ENCODE data around the gene LDHD. TPM values are rescaled to one million over a fixed set of nuclear protein-coding genes. Genes with fewer than 3 reads are reported as not detected.

LDHD gene
- total RNA-seq, 1 donor = 3.6 TPM

GRCh38 chr16:75099738-75100602 lies 16.6 kb downstream of the LDHD start:
- Histone ChIP-seq H3K4me3 (ENCODE audit: insufficient read depth, low read length) (no peak overlapping the region), H2AFZ (ENCODE audit: low read length) (no peak overlapping the region), H3K79me2 (ENCODE audit: insufficient read depth, low read length) (peaks cover 2% of the 10 kb centered on the region), H3K27me3 (ENCODE audit: insufficient read depth, low read length) (no peaks in the 10 kb centered on the region), H3K27ac (ENCODE audit: low read depth, low read length) (no peak overlapping the region), H3K36me3 (ENCODE audit: insufficient read depth, low read length) (peaks cover 3% of the 10 kb centered on the region), H4K20me1 (ENCODE audit: insufficient read depth, low read length) (peaks cover 45% of the 10 kb centered on the region), H3K4me2 (ENCODE audit: insufficient read depth, low read length) (no peak overlapping the region), H3K4me1 (ENCODE audit: insufficient read depth, low read length) (no peaks in the 10 kb centered on the region), H3K9me3 (ENCODE audit: low read depth, low read length) (no peaks in the 10 kb centered on the region)
- peak; percentile 82 for DNase-seq (ENCODE audit: insufficient read length, low spot score, missing footprints)
- TF ChIP-seq CTCF (IDR thresholded peaks at IDR 0.05; ENCODE audit: extremely low read depth, low read depth, low read length) = no peak

- H3K27ac ChIP-seq (ENCODE audit: low read depth, low read length) = no peak overlapping the region
- TF ChIP-seq CTCF (IDR thresholded peaks at IDR 0.05; ENCODE audit: extremely low read depth, low read depth, low read length) = no peak
- no peak overlapping the region for H3K4me2 ChIP-seq (ENCODE audit: insufficient read depth, low read length)
- H3K4me1 ChIP-seq (ENCODE audit: insufficient read depth, low read length) = no peaks in the 10 kb centered on the region
- H2AFZ ChIP-seq (ENCODE audit: low read length) = no peak overlapping the region
- peaks cover 6% of the 10 kb centered on the region for H3K36me3 ChIP-seq (ENCODE audit: insufficient read depth, low read length)
- no peaks in the 10 kb centered on the region for H3K27me3 ChIP-seq (ENCODE audit: insufficient read depth, low read length)
- H3K4me3 ChIP-seq (ENCODE audit: insufficient read depth, low read length) = no peak overlapping the region
- peaks cover 2% of the 10 kb centered on the region for H3K79me2 ChIP-seq (ENCODE audit: insufficient read depth, low read length)
- no peaks in the 10 kb centered on the region for H3K9me3 ChIP-seq (ENCODE audit: low read depth, low read length)
- peaks cover 47% of the 10 kb centered on the region for H4K20me1 ChIP-seq (ENCODE audit: insufficient read depth, low read length)
- DNase-seq (ENCODE audit: insufficient read length, low spot score, missing footprints) = no peak
Observed at GRCh38 chr16:75099075-75099667, 17.4 kb downstream of the LDHD start.

DNA sequence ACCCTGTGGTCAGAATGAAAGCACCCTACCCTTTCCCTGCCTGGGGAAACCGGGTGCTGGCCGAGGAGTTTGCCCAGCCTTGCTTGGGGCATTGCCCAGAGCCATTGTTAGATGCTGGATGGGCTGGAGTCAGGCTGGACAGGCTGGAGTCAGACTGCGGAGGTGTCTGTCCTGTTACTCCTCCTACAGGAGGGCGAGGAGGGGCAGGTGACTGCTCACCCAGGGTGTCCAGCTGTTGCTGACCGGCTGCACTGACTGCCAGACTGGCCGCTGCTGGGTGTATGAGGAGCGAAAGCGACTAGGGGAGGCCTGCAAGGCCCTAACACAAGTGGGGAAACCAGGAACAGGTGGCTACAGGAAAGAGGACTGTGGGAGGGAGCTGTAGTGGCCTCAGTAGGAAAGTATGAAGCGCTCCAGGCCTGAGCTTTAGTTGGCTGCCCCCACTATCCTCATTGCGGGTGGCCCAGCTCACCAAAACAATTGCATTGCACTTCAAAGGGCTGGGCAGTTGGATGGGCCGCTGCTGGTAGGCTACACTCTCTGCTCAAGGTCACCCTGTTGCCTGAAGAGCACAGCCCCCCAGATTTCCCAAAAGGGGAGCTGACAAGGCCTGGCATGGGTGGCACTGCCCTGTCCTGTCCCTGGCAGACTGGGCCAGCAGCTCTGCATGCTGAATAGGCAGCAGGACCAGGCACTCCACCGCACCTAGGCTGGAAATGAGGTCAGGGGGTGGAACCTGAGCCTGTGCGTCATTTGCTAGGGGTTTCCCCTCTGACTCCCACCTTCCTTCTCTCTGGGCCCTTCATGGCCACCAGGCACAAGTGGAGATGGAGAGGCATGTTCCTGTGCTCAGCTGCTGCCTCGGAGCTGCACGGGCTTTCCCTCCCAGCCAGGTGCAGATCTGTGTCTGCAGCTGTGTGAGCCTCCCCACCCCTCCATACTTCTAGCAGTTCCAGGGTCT lies 18.4 kb downstream of the LDHD start:
- no peaks in the 10 kb centered on the region for H3K27me3 ChIP-seq (ENCODE audit: insufficient read depth, low read length)
- H3K9me3 ChIP-seq (ENCODE audit: low read depth, low read length) = no peaks in the 10 kb centered on the region
- H3K4me3 ChIP-seq (ENCODE audit: insufficient read depth, low read length) = no peak overlapping the region
- peaks cover 2% of the 10 kb centered on the region for H3K79me2 ChIP-seq (ENCODE audit: insufficient read depth, low read length)
- DNase-seq (ENCODE audit: insufficient read length, low spot score, missing footprints) = peak; percentile 77
- H4K20me1 ChIP-seq (ENCODE audit: insufficient read depth, low read length) = peaks cover 47% of the 10 kb centered on the region
- H3K36me3 ChIP-seq (ENCODE audit: insufficient read depth, low read length) = peaks cover 6% of the 10 kb centered on the region
- no peak overlapping the region for H3K27ac ChIP-seq (ENCODE audit: low read depth, low read length)
- H3K4me2 ChIP-seq (ENCODE audit: insufficient read depth, low read length) = no peak overlapping the region
- H2AFZ ChIP-seq (ENCODE audit: low read length) = no peak overlapping the region
- no peaks in the 10 kb centered on the region for H3K4me1 ChIP-seq (ENCODE audit: insufficient read depth, low read length)
- no peak for TF ChIP-seq CTCF (IDR thresholded peaks at IDR 0.05; ENCODE audit: extremely low read depth, low read depth, low read length)

Measured in osteoblast (primary cell).